Erythroblast (primary cell): ENCODE results near the gene C2CD3.

Experiments
- GATA1 ChIP-seq: IDR thresholded peaks from 2 replicates; pipeline ENCODE4 v1.6.1; 2011; ENCODE audit warnings: low read depth, mild to moderate bottlenecking, control low read depth, low read length, moderate library complexity
- POLR2A ChIP-seq: IDR thresholded peaks from 2 replicates; pipeline ENCODE4 v1.6.1; 2011; ENCODE audit warnings: mild to moderate bottlenecking, low read length

DNA sequence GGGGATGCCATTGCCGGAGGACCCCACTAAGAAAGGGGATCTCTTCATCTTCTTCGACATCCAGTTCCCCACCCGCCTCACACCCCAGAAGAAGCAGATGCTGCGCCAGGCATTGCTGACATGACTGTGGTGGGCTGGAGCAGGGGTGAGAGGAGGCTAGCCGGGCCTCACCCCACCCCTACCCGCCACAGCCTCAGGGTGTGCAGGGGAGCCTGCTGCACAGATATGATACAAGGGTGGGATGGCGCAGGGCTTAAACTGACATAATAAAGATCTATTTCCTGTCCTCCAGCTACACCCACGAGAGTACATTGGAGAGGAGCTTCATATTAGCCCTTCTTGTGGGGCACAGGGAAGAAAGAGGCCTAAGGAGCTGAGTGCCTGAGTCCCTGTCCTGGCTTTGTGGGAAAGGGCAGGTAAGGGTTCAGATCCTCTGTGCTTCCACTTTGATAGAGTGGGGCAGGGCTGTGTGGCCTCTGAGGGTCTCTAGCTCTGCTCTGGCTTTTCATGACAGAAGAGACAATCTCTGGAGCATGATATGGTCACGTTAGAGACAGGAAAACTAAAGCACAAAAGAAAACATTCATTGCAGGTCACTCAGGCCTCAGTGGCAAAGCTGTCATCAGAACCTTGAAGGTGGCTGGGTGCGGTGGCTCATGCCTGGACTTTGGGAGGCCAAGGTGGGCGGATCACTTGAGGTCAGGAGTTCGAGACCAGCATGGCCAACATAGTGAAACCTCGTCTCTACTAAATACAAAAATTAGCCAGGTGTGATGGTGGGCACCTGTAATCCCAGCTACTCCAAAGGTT, 200.6 kb downstream of the C2CD3 start:
- TF ChIP-seq POLR2A (peak; percentile 77), GATA1 (no peak)
